ENCODE measurements around the gene TPK1. TPM values are rescaled to one million over a fixed set of nuclear protein-coding genes. Genes with fewer than 3 reads are reported as not detected.

Gene TPK1
- total RNA-seq, 2 donors from 2014 or later, result 4.5 to 5.1 TPM

GRCh38 chr7:144821067-144821466, 14.8 kb downstream of the TPK1 start:
- TF ChIP-seq POLR2AphosphoS5 (IDR thresholded peaks at IDR 0.05) (no peak), CTCF (IDR thresholded peaks at IDR 0.05) (no peak), POLR2A (IDR thresholded peaks at IDR 0.05) (no peak)

GRCh38 chr7:144820552-144820951, 15.3 kb downstream of the TPK1 start:
- DNase-seq (ENCODE audit: low spot score), result no peak
- H3K4me1 ChIP-seq (replicated peaks), result no peaks in the 10 kb centered on the region
- intact Hi-C loops (cut with DNase I), result no loop called here
- TF ChIP-seq CTCF (IDR thresholded peaks at IDR 0.05), result no peak
- TF ChIP-seq POLR2A (IDR thresholded peaks at IDR 0.05), result no peak
- TF ChIP-seq POLR2AphosphoS5 (IDR thresholded peaks at IDR 0.05), result no peak
- no peaks in the 10 kb centered on the region for H3K36me3 ChIP-seq
- H3K4me3 ChIP-seq, result no peak overlapping the region
- no peaks in the 10 kb centered on the region for H3K27me3 ChIP-seq (replicated peaks; ENCODE audit: insufficient read depth)
- H3K27ac ChIP-seq, result no peak overlapping the region
- no peaks in the 10 kb centered on the region for H3K9me3 ChIP-seq

More at GRCh38 chr7:144821067-144821466, 14.8 kb downstream of the TPK1 start:
- Histone ChIP-seq H3K36me3 (no peaks in the 10 kb centered on the region), H3K9me3 (no peaks in the 10 kb centered on the region), H3K4me1 (replicated peaks) (no peaks in the 10 kb centered on the region), H3K27ac (no peak overlapping the region), H3K4me3 (no peak overlapping the region), H3K27me3 (replicated peaks; ENCODE audit: insufficient read depth) (no peaks in the 10 kb centered on the region)
- intact Hi-C loops (cut with DNase I), result no loop called here
- no peak for DNase-seq (ENCODE audit: low spot score)
- 55% methylated on average over 4 of the region's 4 CpGs for WGBS

- no peaks in the 10 kb centered on the region for H3K9me3 ChIP-seq
- no peak for TF ChIP-seq POLR2A (IDR thresholded peaks at IDR 0.05)
- no peak for TF ChIP-seq CTCF (IDR thresholded peaks at IDR 0.05)
- TF ChIP-seq POLR2AphosphoS5 (IDR thresholded peaks at IDR 0.05), result no peak
- H3K27ac ChIP-seq, result no peak overlapping the region
- DNase-seq (ENCODE audit: low spot score), result no peak
- H3K4me3 ChIP-seq, result no peak overlapping the region
- WGBS, result 70% methylated on average over 1 of the region's 1 CpG
- H3K36me3 ChIP-seq, result no peaks in the 10 kb centered on the region
- intact Hi-C loops (cut with DNase I), result no loop called here
- H3K27me3 ChIP-seq (replicated peaks; ENCODE audit: insufficient read depth), result no peaks in the 10 kb centered on the region
- H3K4me1 ChIP-seq (replicated peaks), result no peaks in the 10 kb centered on the region
Measured at GRCh38 chr7:144819566-144819965, 16.3 kb downstream of the TPK1 start.

GRCh38 chr7:144818511-144818910, 17.3 kb downstream of the TPK1 start:
- TF ChIP-seq CTCF (IDR thresholded peaks at IDR 0.05) (no peak), POLR2AphosphoS5 (IDR thresholded peaks at IDR 0.05) (no peak), POLR2A (IDR thresholded peaks at IDR 0.05) (no peak)

GRCh38 chr7:144817001-144817400, 18.9 kb downstream of the TPK1 start:
- WGBS, result 70% methylated on average over 3 of the region's 3 CpGs
- intact Hi-C loops (cut with DNase I), result no loop called here

More at GRCh38 chr7:144818511-144818910, 17.3 kb downstream of the TPK1 start:
- Histone ChIP-seq H3K9me3 (no peaks in the 10 kb centered on the region), H3K4me3 (no peak overlapping the region), H3K4me1 (replicated peaks) (no peaks in the 10 kb centered on the region), H3K27me3 (replicated peaks; ENCODE audit: insufficient read depth) (no peaks in the 10 kb centered on the region), H3K36me3 (no peaks in the 10 kb centered on the region), H3K27ac (no peak overlapping the region)
- WGBS, result 60% methylated on average over 4 of the region's 4 CpGs
- intact Hi-C loops (cut with DNase I), result no loop called here
- DNase-seq (ENCODE audit: low spot score), result no peak

More at GRCh38 chr7:144817001-144817400, 18.9 kb downstream of the TPK1 start:
- no peak overlapping the region for H3K27ac ChIP-seq
- TF ChIP-seq CTCF (IDR thresholded peaks at IDR 0.05), result no peak
- no peak for TF ChIP-seq POLR2AphosphoS5 (IDR thresholded peaks at IDR 0.05)
- TF ChIP-seq POLR2A (IDR thresholded peaks at IDR 0.05), result no peak
- no peaks in the 10 kb centered on the region for H3K4me1 ChIP-seq (replicated peaks)
- no peaks in the 10 kb centered on the region for H3K9me3 ChIP-seq
- H3K36me3 ChIP-seq, result no peaks in the 10 kb centered on the region
- H3K4me3 ChIP-seq, result no peak overlapping the region
- H3K27me3 ChIP-seq (replicated peaks; ENCODE audit: insufficient read depth), result no peaks in the 10 kb centered on the region
- DNase-seq (ENCODE audit: low spot score), result no peak
